Neural cell (in vitro differentiated cells): ENCODE results near the gene MYO7A.

ENCODE experiments used
- CTCF ChIP-seq: fragments of 450-650 bp; IDR thresholded peaks from 2 replicates; pipeline ENCODE4 v1.5.1; 2014; ENCODE audit warnings: antibody characterized with exemption, mild to moderate bottlenecking, moderate library complexity; ENCODE audit not compliant: poor library complexity, severe bottlenecking
- EZH2 ChIP-seq: fragments of 200-600, 300-800 bp; shearing (Covaris generic), sonication (generic); IDR thresholded peaks from 2 replicates; pipeline ENCODE4 v1.6.1; 2014; ENCODE audit warnings: antibody characterized with exemption, low read length, borderline replicate concordance, mild to moderate bottlenecking; ENCODE audit not compliant: insufficient read depth, poor library complexity, severe bottlenecking
- MXI1 ChIP-seq: fragments of 450-650 bp; conservative IDR thresholded peaks from 2 replicates; pipeline ENCODE4 v1.6.1; 2014; ENCODE audit warnings: antibody characterized with exemption, mild to moderate bottlenecking; ENCODE audit not compliant: poor library complexity, severe bottlenecking
- POLR2AphosphoS5 ChIP-seq: IDR thresholded peaks from 2 replicates; pipeline ENCODE4 v1.6.1; 2012
- RAD21 ChIP-seq: fragments of 450-650 bp; conservative IDR thresholded peaks from 2 replicates; pipeline ENCODE4 v1.6.1; 2014; ENCODE audit warnings: antibody characterized with exemption, mild to moderate bottlenecking, moderate library complexity
- REST ChIP-seq: IDR thresholded peaks from 2 replicates; pipeline ENCODE4 v1.6.1; 2012; ENCODE audit warnings: borderline replicate concordance
- SMC3 ChIP-seq: fragments of 450-650 bp; conservative IDR thresholded peaks from 2 replicates; pipeline ENCODE4 v1.6.1; 2014; ENCODE audit warnings: antibody characterized with exemption, mild to moderate bottlenecking, moderate library complexity; ENCODE audit not compliant: poor library complexity
- TAF1 ChIP-seq: IDR thresholded peaks from 2 replicates; pipeline ENCODE4 v1.6.1; 2012; ENCODE audit warnings: low read depth

GRCh38 chr11:77199137-77199745 lies 71.2 kb downstream of the MYO7A start:
- TF ChIP-seq CTCF = no peak
- no peak for TF ChIP-seq SMC3
- no peak for TF ChIP-seq MXI1
- TF ChIP-seq REST = no peak
- TF ChIP-seq TAF1 = no peak
- no peak for TF ChIP-seq RAD21
- no peak for TF ChIP-seq EZH2
- no peak for TF ChIP-seq POLR2AphosphoS5
